ENCODE results near the gene PDLIM1. TPM values are rescaled to one million over a fixed set of nuclear protein-coding genes. Genes with fewer than 3 reads are reported as not detected.

Gene PDLIM1
- total and polyA plus RNA-seq, 10 of the 15 experiments (the other 5 are each of a cell fraction or from before 2014, with no cell fraction given) = 95.7 to 714 (median 309) TPM

DNA sequence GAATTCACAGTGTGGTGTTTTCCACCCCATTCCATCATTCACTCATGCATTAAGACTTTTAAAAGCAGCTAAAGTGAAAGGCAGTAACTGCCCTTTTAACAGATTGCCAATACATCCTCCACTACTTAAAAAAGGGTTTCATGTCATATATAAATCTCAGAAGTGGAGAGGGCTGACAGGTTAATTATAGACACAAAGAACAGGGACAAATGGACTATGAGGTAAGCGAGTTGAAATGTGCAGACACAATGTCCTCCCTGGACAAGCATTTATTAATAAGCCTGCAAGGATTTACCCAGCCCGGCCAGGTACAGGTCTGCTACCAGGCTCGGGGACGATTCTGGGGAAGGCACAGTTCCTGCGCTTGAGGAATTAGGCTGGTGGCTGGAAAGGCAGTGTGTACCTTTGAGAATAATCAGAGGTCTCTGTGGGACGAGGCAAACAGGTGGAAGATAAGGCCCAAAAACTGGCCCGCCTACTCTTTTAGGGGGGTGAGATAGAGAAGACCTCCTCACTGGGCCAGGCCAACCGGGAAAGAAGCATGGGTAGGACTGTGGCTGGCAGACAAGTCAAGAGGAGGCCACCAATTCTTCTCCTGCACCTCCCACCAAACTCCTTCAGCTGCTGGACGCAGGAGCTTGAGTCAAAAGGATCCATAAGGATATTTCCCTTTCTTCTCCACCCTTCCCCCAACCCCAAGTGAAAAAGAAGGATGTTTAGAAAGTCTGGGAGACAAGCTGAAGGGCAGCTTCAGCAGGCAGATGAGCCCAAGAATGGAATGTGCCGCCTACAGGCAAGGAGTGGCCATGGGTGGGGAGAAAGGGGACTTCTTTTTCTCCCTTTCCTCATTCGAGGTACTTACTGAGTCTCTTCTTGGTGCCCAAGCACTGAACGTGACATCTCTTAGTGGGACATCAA lies 1.5 kb downstream of the PDLIM1 start:
- Histone ChIP-seq H3K9ac (ENCODE audit: control insufficient read depth, insufficient read depth, low read length) (peak overlapping the region; percentile 91), H2AFZ (ENCODE audit: control insufficient read depth, low read depth, low read length) (no peak overlapping the region), H3K27ac (ENCODE audit: control insufficient read depth, insufficient read depth) (peak overlapping the region; percentile 92), H3K9me3 (replicated peaks; ENCODE audit: control insufficient read depth, insufficient read depth, low read length) (no peaks in the 10 kb centered on the region), H3K4me2 (ENCODE audit: control insufficient read depth, insufficient read depth) (peak overlapping the region; percentile 96), H4K20me1 (ENCODE audit: control insufficient read depth, insufficient read depth) (peaks cover 12% of the 10 kb centered on the region), H3K36me3 (ENCODE audit: control insufficient read depth in 2 of 2, insufficient read depth in 2 of 2, low read length in 1 of 2) (peaks cover 0 to 11% of the 10 kb centered on the region in 2 experiments; a peak in 1 of 4 replicates), H3K4me3 (peak overlapping the region; percentile 97), H3K27me3 (replicated peaks in 1 of 2; ENCODE audit: control insufficient read depth in 2 of 2, insufficient read depth in 2 of 2, low read length in 1 of 2) (no peaks in the 10 kb centered on the region), H3K4me1 (ENCODE audit: control insufficient read depth, insufficient read depth, low read length) (peaks cover 43% of the 10 kb centered on the region), H3K79me2 (ENCODE audit: control insufficient read depth, insufficient read depth, low read length) (peaks cover 85% of the 10 kb centered on the region)
- DNase-seq (ENCODE audit: low read depth, low spot score) = no peak
- ChIA-PET SMC1A (ENCODE audit: uncharacterized antibody, unreplicated experiment) (interaction anchor here (0.5 to 14.9 kb wide), 15 partner anchors 8 to 333 kb away, joined by 3 to 313 read pairs (median 6); no protein-coding TSS in a partner anchor), RAD21 (ENCODE audit: unreplicated experiment) (interaction anchor here (0.8 to 6.2 kb wide), 8 partner anchors 9 to 405 kb away, joined by 3 to 139 read pairs (median 7); partner anchors contain the start of gene TCTN3), CTCF (interaction anchor here (0.6 to 16.6 kb wide), 10 partner anchors 11 to 297 kb away, joined by 3 to 348 read pairs (median 4); no protein-coding TSS in a partner anchor), POLR2A (interaction anchor here (1.0 to 3.0 kb wide), 6 partner anchors 12 to 76 kb away, joined by 3 to 14 read pairs (median 4); no protein-coding TSS in a partner anchor)
- in situ Hi-C loops (cut with MboI) (loop anchor here (10.0 kb wide), 1 partner anchor 986 kb away; the partner anchor contains the start of gene BLNK), intact Hi-C loops (cut with micrococcal nuclease; ENCODE audit: unreplicated experiment) (loop anchor here (5.0 kb wide), 1 partner anchor 107 kb away; no protein-coding TSS in a partner anchor)
- WGBS (ENCODE audit: insufficient coverage, insufficient replicate concordance, low lambda C conversion rate, missing lambda C conversion rate) = 19% methylated on average over 12 of the region's 12 CpGs
- ATAC-seq = peak; percentile 14
- BruUV-seq (replicated peaks) = no TSS peak
- peak; percentile 7 for FAIRE-seq
- TF ChIP-seq IKZF2 (IDR thresholded peaks at IDR 0.05) (peak; percentile 38 to 54; a peak in 2 of 4 replicates), IRF4 (IDR thresholded peaks at IDR 0.05; ENCODE audit: low read depth, low read length) (no peak), CHD4 (IDR thresholded peaks at IDR 0.05) (no peak), IKZF1 (conservative IDR thresholded peaks at IDR 0.05) (peak; percentile 53), FOXM1 (IDR thresholded peaks at IDR 0.05; ENCODE audit: low read depth, low read length) (no peak), TARDBP (IDR thresholded peaks at IDR 0.05; ENCODE audit: borderline replicate concordance) (no peak), ZNF207 (IDR thresholded peaks at IDR 0.05; ENCODE audit: borderline replicate concordance) (no peak), TCF7 (IDR thresholded peaks at IDR 0.05; ENCODE audit: borderline replicate concordance) (no peak), ZBTB40 (IDR thresholded peaks at IDR 0.05; ENCODE audit: borderline replicate concordance) (no peak), EZH2 (IDR thresholded peaks at IDR 0.05; ENCODE audit: borderline replicate concordance, control insufficient read depth, low read depth, low read length) (no peak), KDM1A (IDR thresholded peaks at IDR 0.05; ENCODE audit: borderline replicate concordance) (no peak), CBX5 (IDR thresholded peaks at IDR 0.05; ENCODE audit: low read depth) (no peak), POLR2AphosphoS5 (IDR thresholded peaks at IDR 0.05; ENCODE audit: low read length) (peak; percentile 65; the same call in 1 of the 2 replicates), CHD1 (IDR thresholded peaks at IDR 0.05; ENCODE audit: low read depth, low read length) (no peak), MTA3 (IDR thresholded peaks at IDR 0.05; ENCODE audit: borderline replicate concordance, low read length) (no peak), GABPA (IDR thresholded peaks at IDR 0.05; ENCODE audit: low read depth) (no peak)
- TF ChIP-seq, protein P1, sequence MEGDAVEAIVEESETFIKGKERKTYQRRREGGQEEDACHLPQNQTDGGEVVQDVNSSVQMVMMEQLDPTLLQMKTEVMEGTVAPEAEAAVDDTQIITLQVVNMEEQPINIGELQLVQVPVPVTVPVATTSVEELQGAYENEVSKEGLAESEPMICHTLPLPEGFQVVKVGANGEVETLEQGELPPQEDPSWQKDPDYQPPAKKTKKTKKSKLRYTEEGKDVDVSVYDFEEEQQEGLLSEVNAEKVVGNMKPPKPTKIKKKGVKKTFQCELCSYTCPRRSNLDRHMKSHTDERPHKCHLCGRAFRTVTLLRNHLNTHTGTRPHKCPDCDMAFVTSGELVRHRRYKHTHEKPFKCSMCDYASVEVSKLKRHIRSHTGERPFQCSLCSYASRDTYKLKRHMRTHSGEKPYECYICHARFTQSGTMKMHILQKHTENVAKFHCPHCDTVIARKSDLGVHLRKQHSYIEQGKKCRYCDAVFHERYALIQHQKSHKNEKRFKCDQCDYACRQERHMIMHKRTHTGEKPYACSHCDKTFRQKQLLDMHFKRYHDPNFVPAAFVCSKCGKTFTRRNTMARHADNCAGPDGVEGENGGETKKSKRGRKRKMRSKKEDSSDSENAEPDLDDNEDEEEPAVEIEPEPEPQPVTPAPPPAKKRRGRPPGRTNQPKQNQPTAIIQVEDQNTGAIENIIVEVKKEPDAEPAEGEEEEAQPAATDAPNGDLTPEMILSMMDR (IDR thresholded peaks at IDR 0.05 in 2 of 3, conservative IDR thresholded peaks at IDR 0.05 in 1 of 3; ENCODE audit: control insufficient read depth in 2 of 3, extremely low read depth in 1 of 3, insufficient read depth in 1 of 3, low read depth in 3 of 3, low read length in 3 of 3) = peak; percentile 43 to 60 (median 57)

All from GM12878 (cell line).